ENCODE data around the gene ZNF837.
"Not testable (repeated sequence)": the region's sequence is repeated elsewhere in the genome, so short reads cannot be mapped to it uniquely, and the experiment has no call there.

ZNF837 gene

DNA sequence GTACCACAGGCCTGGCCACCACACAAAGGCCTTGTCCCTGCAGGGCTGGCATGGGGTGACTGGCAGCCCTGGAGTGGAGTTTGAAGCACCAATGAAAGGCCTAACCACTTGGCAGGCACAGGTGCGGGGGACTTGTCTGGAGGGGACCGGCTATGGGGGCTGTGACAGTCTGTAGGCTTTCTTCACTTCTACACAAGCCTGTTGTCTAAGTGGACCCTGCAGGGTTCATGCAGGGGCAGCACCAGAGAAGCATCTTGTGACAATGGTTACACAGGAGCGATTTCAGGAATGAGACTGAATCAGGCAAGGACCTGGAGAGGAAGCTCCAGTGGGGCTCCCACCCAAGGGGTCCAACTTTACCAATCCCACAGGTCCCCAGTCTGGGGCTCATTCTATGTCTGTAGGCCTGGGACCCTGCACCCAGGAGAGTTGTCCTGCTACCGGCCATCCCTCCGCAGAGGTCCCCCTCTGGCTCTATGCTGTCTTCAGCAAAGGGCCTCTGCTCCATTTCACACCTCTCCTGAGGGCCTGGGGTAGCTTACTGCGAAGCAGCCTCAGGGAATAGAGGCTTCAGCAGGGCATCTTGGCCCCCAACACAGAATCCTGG lies 2.3 kb upstream of the ZNF837 start:
- H3K36me3 ChIP-seq (ENCODE audit: insufficient read depth, low read length) = peaks cover 2% of the 10 kb centered on the region
- H3K4me3 ChIP-seq (ENCODE audit: low read length) = no peak overlapping the region
- no peaks in the 10 kb centered on the region for H3K9me3 ChIP-seq (ENCODE audit: insufficient read depth, low read depth, low read length)
- peaks cover 12% of the 10 kb centered on the region for H3K4me1 ChIP-seq (ENCODE audit: insufficient read depth, low read length)
- no peaks in the 10 kb centered on the region for H3K27me3 ChIP-seq (ENCODE audit: insufficient read depth, low read length)
- no peak overlapping the region for H3K27ac ChIP-seq (ENCODE audit: low read depth, low read length)
- WGBS = 87% methylated on average over 6 of the region's 6 CpGs
- no peak overlapping the region for H3K9ac ChIP-seq (ENCODE audit: low read depth, low read length)

DNA sequence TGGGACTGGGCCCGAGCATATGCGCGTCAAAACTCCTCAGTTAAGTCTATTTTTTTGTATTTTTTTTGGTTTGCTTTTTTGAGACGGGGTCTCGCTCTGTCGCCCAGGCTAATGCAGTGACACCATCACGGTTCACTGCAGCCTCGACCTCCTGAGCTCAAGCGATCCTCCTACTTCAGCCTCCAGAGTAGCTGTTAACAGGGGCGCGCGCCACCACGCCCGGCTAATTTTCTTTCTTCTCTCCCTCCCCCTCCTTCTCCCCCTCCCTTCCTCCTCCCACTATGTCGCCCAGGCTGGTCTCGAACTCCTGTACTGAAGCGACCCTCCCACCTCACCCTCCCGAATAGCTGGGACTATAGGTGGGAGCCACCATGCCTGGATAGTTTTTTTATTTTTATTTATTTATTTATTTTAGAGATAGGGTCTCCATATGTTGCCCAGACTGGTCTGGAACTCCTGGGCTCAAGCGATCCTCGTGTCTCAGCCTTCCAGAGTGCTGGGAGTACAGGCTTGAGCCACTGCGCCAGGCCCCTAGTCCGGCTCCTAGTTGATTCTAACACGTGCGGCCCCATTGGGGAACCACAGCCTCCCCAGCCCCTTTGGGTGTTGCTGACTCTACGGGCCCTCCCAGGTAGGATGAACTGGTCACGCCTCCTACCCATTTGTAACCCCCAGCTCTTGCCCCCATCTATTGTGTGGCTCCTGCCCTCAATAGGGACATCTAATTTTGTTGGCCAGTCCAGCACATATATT lies 806 bp upstream of the ZNF837 start:
- no peak overlapping the region for H3K27ac ChIP-seq (ENCODE audit: low read depth, low read length)
- H3K9me3 ChIP-seq (ENCODE audit: insufficient read depth, low read depth, low read length) = no peaks in the 10 kb centered on the region
- whole genome bisulfite sequencing = 44% methylated on average over 26 of the region's 26 CpGs
- H3K4me3 ChIP-seq (ENCODE audit: low read length) = peak overlapping the region; percentile 91
- 0 out of 2 replicates have a peak overlapping the region, but pooled peaks have one; percentile 7 for H3K9ac ChIP-seq (ENCODE audit: low read depth, low read length)
- H3K36me3 ChIP-seq (ENCODE audit: insufficient read depth, low read length) = no peaks in the 10 kb centered on the region
- no peaks in the 10 kb centered on the region for H3K27me3 ChIP-seq (ENCODE audit: insufficient read depth, low read length)
- peaks cover 9% of the 10 kb centered on the region for H3K4me1 ChIP-seq (ENCODE audit: insufficient read depth, low read length)

DNA sequence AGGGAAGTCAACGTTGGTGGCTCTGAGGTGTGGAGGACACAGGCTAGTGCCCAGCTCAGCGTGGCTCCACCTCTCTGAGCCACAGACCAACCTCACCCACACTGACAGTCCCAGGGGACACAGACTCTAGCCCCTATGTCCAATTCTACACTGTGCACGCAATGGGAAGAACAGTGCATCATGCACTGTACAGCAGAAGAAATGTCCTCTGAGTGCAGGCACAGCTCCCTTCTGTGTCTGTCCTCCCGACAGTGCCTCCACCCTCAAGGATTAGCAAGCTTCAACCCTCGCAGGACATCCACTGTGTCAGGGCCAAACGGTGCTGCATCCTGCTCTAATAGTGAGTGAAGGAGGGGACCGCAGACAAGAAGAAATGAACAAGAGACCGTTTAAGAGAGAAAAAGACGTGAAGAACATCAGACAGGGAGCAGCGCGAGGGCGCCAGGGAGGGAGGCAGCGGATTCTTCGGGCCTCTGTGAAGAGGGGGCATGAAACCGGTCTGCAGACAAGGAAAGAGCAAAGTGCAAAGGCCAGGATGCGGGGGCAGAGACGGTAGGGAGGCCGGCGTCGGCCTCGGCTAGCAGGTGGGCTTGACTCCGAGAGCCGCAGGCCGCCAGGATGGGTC lies 681 bp downstream of the ZNF837 start:
- no peaks in the 10 kb centered on the region; the same call in none of the 2 replicates for H3K4me1 ChIP-seq (ENCODE audit: insufficient read depth, low read length)
- H3K9ac ChIP-seq (ENCODE audit: low read depth, low read length) = peak overlapping the region; percentile 88
- H3K4me3 ChIP-seq (ENCODE audit: low read length) = peak overlapping the region; percentile 91
- 11% methylated on average over 24 of the region's 24 CpGs for whole genome bisulfite sequencing
- no peaks in the 10 kb centered on the region for H3K36me3 ChIP-seq (ENCODE audit: insufficient read depth, low read length)
- peak overlapping the region; percentile 86 for H3K27ac ChIP-seq (ENCODE audit: low read depth, low read length)
- H3K9me3 ChIP-seq (ENCODE audit: insufficient read depth, low read depth, low read length) = no peaks in the 10 kb centered on the region
- H3K27me3 ChIP-seq (ENCODE audit: insufficient read depth, low read length) = no peaks in the 10 kb centered on the region

DNA sequence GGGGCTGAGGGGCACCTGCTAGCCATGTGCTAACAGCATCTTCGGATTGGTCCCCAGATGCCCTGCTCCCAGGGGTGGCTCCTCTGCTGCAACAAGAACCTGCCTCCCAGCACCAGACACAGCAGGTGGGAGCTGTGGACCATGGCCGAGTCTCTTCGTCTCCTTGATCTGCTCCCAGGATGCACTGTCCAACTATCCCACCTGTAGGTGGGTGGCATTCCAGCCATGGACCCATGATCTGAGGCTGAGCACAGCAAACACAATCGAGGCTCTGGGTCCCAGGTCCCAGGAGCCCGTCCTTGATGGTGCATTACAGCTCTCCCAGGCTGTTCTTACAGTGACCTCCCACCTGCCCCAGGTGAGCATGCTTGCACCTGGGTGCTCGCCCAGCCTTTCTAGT lies 1.6 kb downstream of the ZNF837 start:
- no peak overlapping the region for H3K4me3 ChIP-seq (ENCODE audit: low read length)
- no peaks in the 10 kb centered on the region for H3K4me1 ChIP-seq (ENCODE audit: insufficient read depth, low read length)
- 93% methylated on average over 6 of the region's 6 CpGs for WGBS
- no peaks in the 10 kb centered on the region for H3K27me3 ChIP-seq (ENCODE audit: insufficient read depth, low read length)
- no peak overlapping the region for H3K9ac ChIP-seq (ENCODE audit: low read depth, low read length)
- no peaks in the 10 kb centered on the region for H3K9me3 ChIP-seq (ENCODE audit: insufficient read depth, low read depth, low read length)
- H3K36me3 ChIP-seq (ENCODE audit: insufficient read depth, low read length) = no peaks in the 10 kb centered on the region
- no peak overlapping the region for H3K27ac ChIP-seq (ENCODE audit: low read depth, low read length)

DNA sequence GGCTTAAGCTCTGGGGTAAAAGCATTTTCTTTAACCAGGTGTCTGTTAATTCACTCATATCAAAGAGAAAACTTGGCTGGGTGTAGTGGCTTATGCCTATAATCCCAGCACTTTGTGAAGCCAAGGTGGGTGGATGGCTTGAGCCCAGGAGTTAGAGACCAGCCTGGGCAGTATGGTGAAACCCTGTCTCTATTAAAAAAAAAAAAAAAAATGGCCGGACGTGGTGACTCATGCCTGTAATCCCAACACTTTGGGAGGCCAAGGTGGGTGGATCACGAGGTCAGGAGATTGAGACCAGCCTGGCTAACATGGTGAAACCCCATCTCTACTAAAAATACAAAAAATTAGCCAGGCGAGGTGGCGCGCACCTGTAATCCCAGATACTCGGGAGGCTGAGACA lies 4.1 kb downstream of the ZNF837 start:
- not testable (repeated sequence) for H3K9me3 ChIP-seq (ENCODE audit: insufficient read depth, low read depth, low read length); H3K9ac ChIP-seq (ENCODE audit: low read depth, low read length); H3K27ac ChIP-seq (ENCODE audit: low read depth, low read length); H3K36me3 ChIP-seq (ENCODE audit: insufficient read depth, low read length); H3K4me1 ChIP-seq (ENCODE audit: insufficient read depth, low read length); H3K27me3 ChIP-seq (ENCODE audit: insufficient read depth, low read length); H3K4me3 ChIP-seq (ENCODE audit: low read length)
- WGBS = 80% methylated on average over 7 of the region's 7 CpGs

DNA sequence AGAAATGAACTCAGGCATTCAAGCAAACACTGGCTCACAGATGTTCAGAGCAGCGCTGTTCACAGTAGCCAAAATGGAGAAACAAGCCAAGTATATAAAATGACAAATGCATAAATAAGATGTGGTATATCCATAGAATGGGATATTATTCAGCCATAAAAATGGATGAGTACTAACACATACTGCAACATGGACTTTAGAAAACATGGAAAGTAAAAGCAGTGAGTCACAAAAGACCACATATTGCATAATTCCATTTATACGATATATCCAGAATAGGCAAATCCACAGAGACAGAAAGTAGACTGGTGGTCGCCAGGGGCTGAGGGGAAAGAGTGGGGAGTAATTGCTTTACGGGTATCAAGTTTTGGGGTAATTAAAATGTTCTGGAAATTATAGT lies 6.6 kb downstream of the ZNF837 start:
- Histone ChIP-seq H3K36me3 (ENCODE audit: insufficient read depth, low read length) (no peaks in the 10 kb centered on the region), H3K4me1 (ENCODE audit: insufficient read depth, low read length) (no peaks in the 10 kb centered on the region), H3K9ac (ENCODE audit: low read depth, low read length) (no peak overlapping the region), H3K27ac (ENCODE audit: low read depth, low read length) (no peak overlapping the region), H3K27me3 (ENCODE audit: insufficient read depth, low read length) (no peaks in the 10 kb centered on the region), H3K4me3 (ENCODE audit: low read length) (no peak overlapping the region), H3K9me3 (ENCODE audit: insufficient read depth, low read depth, low read length) (no peaks in the 10 kb centered on the region)
- WGBS = 97% methylated on average over 4 of the region's 4 CpGs

DNA sequence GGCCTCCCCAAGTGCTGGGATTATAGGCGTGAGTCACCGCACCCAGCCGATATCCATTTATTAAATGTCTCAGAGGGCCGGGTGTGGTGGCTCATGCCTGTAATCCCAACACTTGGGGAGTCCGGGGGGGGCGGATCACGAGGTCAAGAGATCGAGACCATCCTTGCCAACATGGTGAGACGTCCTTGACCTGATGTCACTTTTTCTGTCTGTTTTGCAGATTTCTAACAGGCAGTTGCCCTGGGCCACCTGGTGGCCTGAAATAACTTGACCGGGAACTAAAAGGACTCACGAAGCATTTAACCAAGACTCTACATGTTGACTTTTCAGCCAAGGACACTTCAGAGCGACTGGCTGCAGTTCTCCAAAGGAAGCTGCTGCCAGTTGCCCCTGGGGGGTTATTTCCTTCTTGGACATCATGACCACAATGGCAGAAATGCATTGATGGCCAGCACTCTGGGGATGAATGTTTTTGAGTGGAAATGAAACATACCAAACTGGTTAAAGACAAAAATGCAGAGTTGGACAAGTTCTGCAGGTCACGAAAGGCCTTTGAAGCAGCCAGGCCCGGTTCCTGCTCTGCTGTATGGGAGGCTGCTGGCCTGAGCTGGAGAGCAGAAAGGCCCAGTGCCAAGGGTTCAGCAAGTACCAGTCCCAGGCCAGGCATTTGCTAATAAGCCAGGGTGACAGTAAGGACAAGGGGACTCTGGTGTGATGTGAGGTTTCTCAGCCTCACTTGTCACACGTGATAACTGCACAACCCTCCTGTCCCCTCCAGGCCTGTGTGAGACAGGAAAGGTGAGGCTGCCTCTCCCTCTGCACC lies 8.3 kb downstream of the ZNF837 start:
- H3K4me3 ChIP-seq (ENCODE audit: low read length) = no peak overlapping the region
- no peaks in the 10 kb centered on the region for H3K4me1 ChIP-seq (ENCODE audit: insufficient read depth, low read length)
- H3K9me3 ChIP-seq (ENCODE audit: insufficient read depth, low read depth, low read length) = no peaks in the 10 kb centered on the region
- 79% methylated on average over 15 of the region's 15 CpGs for WGBS
- no peak overlapping the region for H3K9ac ChIP-seq (ENCODE audit: low read depth, low read length)
- H3K36me3 ChIP-seq (ENCODE audit: insufficient read depth, low read length) = no peaks in the 10 kb centered on the region
- no peak overlapping the region for H3K27ac ChIP-seq (ENCODE audit: low read depth, low read length)
- H3K27me3 ChIP-seq (ENCODE audit: insufficient read depth, low read length) = no peaks in the 10 kb centered on the region

DNA sequence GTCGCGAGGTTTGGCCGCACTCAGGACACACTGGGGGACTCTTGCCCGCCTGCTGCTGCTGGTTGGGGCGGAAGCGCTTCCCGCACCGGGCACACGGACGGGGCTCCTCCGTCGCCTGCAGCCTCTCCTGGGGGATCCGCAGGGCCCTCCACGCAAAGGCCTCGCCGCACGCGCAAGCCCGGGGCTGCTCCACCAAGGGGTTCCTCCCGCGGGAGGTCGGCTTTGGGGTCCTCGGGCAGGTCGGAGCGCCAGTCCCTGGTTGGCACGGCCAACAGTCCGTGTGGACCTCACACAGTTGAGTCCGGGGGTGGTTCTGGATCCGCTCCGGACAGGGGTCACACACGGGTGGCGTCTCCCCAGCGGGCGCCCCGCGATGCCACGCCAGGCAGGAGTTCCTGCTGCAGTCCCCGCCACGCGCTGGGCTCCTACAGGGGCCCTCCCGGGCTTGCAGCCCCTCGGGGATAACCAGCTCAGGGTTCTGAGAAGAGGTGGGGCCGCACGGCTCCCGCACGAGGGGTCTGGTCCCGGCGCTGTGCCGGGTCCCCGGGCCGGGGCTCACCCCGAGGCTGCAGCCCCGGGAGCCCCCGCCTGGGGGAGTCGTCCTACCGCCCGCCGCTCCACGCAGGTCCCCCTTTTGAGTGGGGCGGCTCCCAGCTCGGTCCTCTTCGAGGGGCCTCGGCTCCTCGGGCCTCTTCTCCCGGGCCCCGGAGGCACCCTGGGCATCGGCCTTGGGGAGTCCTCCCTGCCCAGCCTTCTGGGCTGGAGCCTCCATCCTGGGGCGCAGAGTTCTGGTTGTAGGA lies 12.1 kb downstream of the ZNF837 start:
- H3K9ac ChIP-seq (ENCODE audit: low read depth, low read length) = no peak overlapping the region
- H3K27ac ChIP-seq (ENCODE audit: low read depth, low read length) = no peak overlapping the region
- H3K36me3 ChIP-seq (ENCODE audit: insufficient read depth, low read length) = no peaks in the 10 kb centered on the region
- no peak overlapping the region for H3K4me3 ChIP-seq (ENCODE audit: low read length)
- no peaks in the 10 kb centered on the region for H3K27me3 ChIP-seq (ENCODE audit: insufficient read depth, low read length)
- WGBS = 96% methylated on average over 68 of the region's 68 CpGs
- no peaks in the 10 kb centered on the region for H3K4me1 ChIP-seq (ENCODE audit: insufficient read depth, low read length)
- no peaks in the 10 kb centered on the region for H3K9me3 ChIP-seq (ENCODE audit: insufficient read depth, low read depth, low read length)

DNA sequence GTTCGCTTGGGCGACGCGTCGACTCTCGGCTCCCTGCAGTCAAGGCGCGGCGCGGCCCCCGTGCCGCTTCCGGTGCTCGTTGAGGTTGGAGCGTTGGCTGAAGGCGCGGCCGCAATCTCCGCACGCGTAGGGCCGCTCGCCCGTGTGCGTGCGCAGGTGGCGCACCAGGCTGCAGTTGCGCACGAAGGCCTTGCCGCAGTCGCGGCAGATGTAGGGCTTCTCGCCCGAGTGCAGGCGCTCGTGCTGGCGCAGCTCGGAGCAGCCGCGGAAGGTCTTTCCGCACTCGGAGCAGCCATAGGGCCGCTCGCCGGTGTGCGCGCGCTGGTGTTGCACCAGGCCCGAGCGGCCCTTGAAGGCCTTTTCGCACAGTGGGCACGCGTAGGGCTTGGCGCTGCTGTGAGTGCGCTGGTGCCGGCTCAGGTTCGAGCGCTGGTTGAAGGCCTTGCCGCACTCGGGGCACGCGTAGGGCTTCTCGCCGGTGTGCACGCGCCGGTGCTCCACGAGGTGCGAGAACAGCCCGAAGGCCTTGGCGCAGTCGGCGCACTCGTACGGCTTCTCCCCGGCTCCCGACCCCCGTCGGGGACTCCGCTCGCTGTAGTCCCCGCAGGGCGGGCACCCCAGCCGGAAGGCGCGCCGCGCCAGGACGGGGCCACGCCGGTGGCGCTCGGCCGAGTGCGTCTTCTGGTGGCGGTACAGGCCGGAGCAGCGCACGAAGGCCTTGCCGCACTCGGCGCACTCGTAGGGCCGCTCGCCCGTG lies 13.0 kb downstream of the ZNF837 start:
- Histone ChIP-seq H3K27ac (ENCODE audit: low read depth, low read length) (no peak overlapping the region), H3K27me3 (ENCODE audit: insufficient read depth, low read length) (no peaks in the 10 kb centered on the region), H3K4me1 (ENCODE audit: insufficient read depth, low read length) (no peaks in the 10 kb centered on the region), H3K9ac (ENCODE audit: low read depth, low read length) (no peak overlapping the region), H3K36me3 (ENCODE audit: insufficient read depth, low read length) (no peaks in the 10 kb centered on the region), H3K9me3 (ENCODE audit: insufficient read depth, low read depth, low read length) (no peaks in the 10 kb centered on the region), H3K4me3 (ENCODE audit: low read length) (no peak overlapping the region)
- 96% methylated on average over 106 of the region's 106 CpGs for whole genome bisulfite sequencing
